ENCODE measurements around the gene SSTR3.

DNA sequence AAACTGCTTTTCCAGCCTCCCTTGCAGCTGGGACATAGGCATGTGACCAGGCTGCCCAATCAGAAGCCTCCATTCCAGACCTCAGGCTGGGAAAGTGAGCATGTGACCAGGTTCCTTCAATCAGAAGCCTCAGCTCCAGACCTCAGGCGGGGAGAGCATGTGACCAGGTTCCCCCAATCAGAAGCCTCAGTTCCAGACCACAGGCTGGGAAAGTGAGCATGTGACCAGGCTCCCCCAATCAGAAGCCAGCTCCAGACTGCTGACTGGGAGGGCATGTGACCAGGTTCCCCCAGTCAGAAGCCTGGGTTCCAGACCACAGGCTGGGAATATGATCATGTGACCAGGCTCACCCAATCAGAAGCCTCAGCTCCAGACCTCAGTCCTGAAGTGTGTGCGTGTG, 50.8 kb downstream of the SSTR3 start:
- TF ChIP-seq CTCF (IDR thresholded peaks at IDR 0.05; ENCODE audit: low read length) (no peak), EZH2 (IDR thresholded peaks at IDR 0.05; ENCODE audit: borderline replicate concordance, low read length) (no peak)
